Neural cell (in vitro differentiated cells): ENCODE results near the gene DPH6. TPM values are rescaled to one million over a fixed set of nuclear protein-coding genes. Genes with fewer than 3 reads are reported as not detected.

Experiments
- H2AFZ ChIP-seq: fragments of 200-600, 300-800 bp; sonication (generic), shearing (Covaris generic); 2 replicates; pipeline ENCODE4 v1.6.0; 2014; ENCODE audit warnings: low read depth, mild to moderate bottlenecking, antibody characterized with exemption, low read length, moderate library complexity
- H3F3A ChIP-seq: fragments of 200-600 bp; shearing (Covaris generic); 2 replicates; pipeline ENCODE4 v1.6.1; 2016; ENCODE audit warnings: mild to moderate bottlenecking, moderate library complexity, mixed read lengths, antibody characterized with exemption, low read length; ENCODE audit not compliant: insufficient read depth, poor library complexity, severe bottlenecking
- H3K27ac ChIP-seq: fragments of 200-600, 300-800 bp; sonication (generic), shearing (Covaris generic); 2 replicates; pipeline ENCODE4 v1.5.1; 2014; ENCODE audit warnings: mild to moderate bottlenecking, low read length, moderate library complexity
- H3K27me3 ChIP-seq: fragments of 300-800, 200-600 bp; sonication (generic), shearing (Covaris generic); 2 replicates; pipeline ENCODE4 v1.6.0; 2014; ENCODE audit warnings: mild to moderate bottlenecking, low read depth, low read length, moderate library complexity; ENCODE audit not compliant: insufficient read depth
- H3K36me3 ChIP-seq: fragments of 300-800, 200-600 bp; sonication (generic), shearing (Covaris generic); 2 replicates; pipeline ENCODE4 v1.5.1; 2014; ENCODE audit warnings: mild to moderate bottlenecking, antibody characterized with exemption, low read length, moderate library complexity; ENCODE audit not compliant: insufficient read depth
- H3K4me2 ChIP-seq: fragments of 300-800, 200-600 bp; sonication (generic), shearing (Covaris generic); 2 replicates; pipeline ENCODE4 v1.6.0; 2014; ENCODE audit warnings: mild to moderate bottlenecking, low read length
- H3K4me3 ChIP-seq: fragments of 300-800, 200-600 bp; sonication (generic), shearing (Covaris generic); 2 replicates; pipeline ENCODE4 v1.5.1; 2014; ENCODE audit warnings: mild to moderate bottlenecking, low read length, moderate library complexity
- H3K79me2 ChIP-seq: fragments of 200-600 bp; shearing (Covaris generic); replicated peaks from 2 replicates; pipeline ENCODE4 v1.6.0; 2014; ENCODE audit warnings: mild to moderate bottlenecking, low read length, moderate library complexity; ENCODE audit not compliant: insufficient read depth
- H3K9ac ChIP-seq: fragments of 300-800, 200-600 bp; sonication (generic), shearing (Covaris generic); 2 replicates; pipeline ENCODE4 v1.6.1; 2016; ENCODE audit warnings: mild to moderate bottlenecking, low read length, mixed read lengths
- H3K9me2 ChIP-seq: fragments of 200-600 bp; shearing (Covaris generic); 2 replicates; pipeline ENCODE4 v1.6.1; 2016; ENCODE audit warnings: mild to moderate bottlenecking, low read length, mixed read lengths; ENCODE audit not compliant: insufficient read depth
- H3K9me3 ChIP-seq: fragments of 200-600, 300-800 bp; sonication (generic), shearing (Covaris generic); 2 replicates; pipeline ENCODE4 v1.6.1; 2016; ENCODE audit warnings: mild to moderate bottlenecking, mixed run types, low read length, moderate library complexity, mixed read lengths
- H4K20me1 ChIP-seq: fragments of 200-600 bp; shearing (Covaris generic); 2 replicates; pipeline ENCODE4 v1.6.1; 2016; ENCODE audit warnings: mild to moderate bottlenecking, mixed run types; ENCODE audit not compliant: insufficient read depth
- CTCF ChIP-seq: fragments of 450-650 bp; IDR thresholded peaks from 2 replicates; pipeline ENCODE4 v1.5.1; 2014; ENCODE audit warnings: antibody characterized with exemption, mild to moderate bottlenecking, moderate library complexity; ENCODE audit not compliant: poor library complexity, severe bottlenecking
- EP300 ChIP-seq: fragments of 450-650 bp; conservative IDR thresholded peaks from 2 replicates; pipeline ENCODE4 v1.6.1; 2014; ENCODE audit warnings: antibody characterized with exemption, mild to moderate bottlenecking, moderate library complexity; ENCODE audit not compliant: poor library complexity, severe bottlenecking
- EZH2 ChIP-seq: fragments of 200-600, 300-800 bp; shearing (Covaris generic), sonication (generic); IDR thresholded peaks from 2 replicates; pipeline ENCODE4 v1.6.1; 2014; ENCODE audit warnings: antibody characterized with exemption, low read length, borderline replicate concordance, mild to moderate bottlenecking; ENCODE audit not compliant: insufficient read depth, poor library complexity, severe bottlenecking
- MXI1 ChIP-seq: fragments of 450-650 bp; conservative IDR thresholded peaks from 2 replicates; pipeline ENCODE4 v1.6.1; 2014; ENCODE audit warnings: antibody characterized with exemption, mild to moderate bottlenecking; ENCODE audit not compliant: poor library complexity, severe bottlenecking
- POLR2AphosphoS5 ChIP-seq: IDR thresholded peaks from 2 replicates; pipeline ENCODE4 v1.6.1; 2012
- RAD21 ChIP-seq: fragments of 450-650 bp; conservative IDR thresholded peaks from 2 replicates; pipeline ENCODE4 v1.6.1; 2014; ENCODE audit warnings: antibody characterized with exemption, mild to moderate bottlenecking, moderate library complexity
- REST ChIP-seq: IDR thresholded peaks from 2 replicates; pipeline ENCODE4 v1.6.1; 2012; ENCODE audit warnings: borderline replicate concordance
- SMC3 ChIP-seq: fragments of 450-650 bp; conservative IDR thresholded peaks from 2 replicates; pipeline ENCODE4 v1.6.1; 2014; ENCODE audit warnings: antibody characterized with exemption, mild to moderate bottlenecking, moderate library complexity; ENCODE audit not compliant: poor library complexity
- TAF1 ChIP-seq: IDR thresholded peaks from 2 replicates; pipeline ENCODE4 v1.6.1; 2012; ENCODE audit warnings: low read depth
- polyA plus RNA-seq: library from polyadenylated mRNA; depleted of rRNA; stranded (reverse); fragments of >200 nt; gene quantifications from 2 replicates; pipeline ENCODE4 v1.2.3, GENCODE V29; 2014

The DPH6 gene
- polyA plus RNA-seq, 1 donor from 2014 or later: 6.9 TPM

GRCh38 chr15:35499723-35500122 lies 46.2 kb downstream of the DPH6 start:
- no peaks in the 10 kb centered on the region for H4K20me1 ChIP-seq
- H3K79me2 ChIP-seq: no peaks in the 10 kb centered on the region
- H3F3A ChIP-seq: no peaks in the 10 kb centered on the region
- no peak overlapping the region for H3K9ac ChIP-seq
- H2AFZ ChIP-seq: no peak overlapping the region
- no peaks in the 10 kb centered on the region for H3K9me3 ChIP-seq
- H3K4me3 ChIP-seq: no peak overlapping the region
- H3K27me3 ChIP-seq: no peaks in the 10 kb centered on the region
- H3K4me2 ChIP-seq: no peak overlapping the region
- no peaks in the 10 kb centered on the region for H3K36me3 ChIP-seq
- no peak overlapping the region for H3K27ac ChIP-seq
- H3K9me2 ChIP-seq: no peaks in the 10 kb centered on the region
- TF ChIP-seq CTCF (no peak), EZH2 (no peak), EP300 (no peak)

- no peak overlapping the region for H3K4me2 ChIP-seq
- no peaks in the 10 kb centered on the region for H3K9me2 ChIP-seq
- H3K79me2 ChIP-seq: no peaks in the 10 kb centered on the region
- H4K20me1 ChIP-seq: no peaks in the 10 kb centered on the region
- H3K9ac ChIP-seq: no peak overlapping the region
- no peaks in the 10 kb centered on the region for H3K27me3 ChIP-seq
- H3K9me3 ChIP-seq: no peaks in the 10 kb centered on the region
- no peak overlapping the region for H3K27ac ChIP-seq
- TF ChIP-seq POLR2AphosphoS5 (no peak), TAF1 (no peak), MXI1 (no peak), CTCF (no peak), SMC3 (no peak), RAD21 (no peak)
- H3F3A ChIP-seq: no peaks in the 10 kb centered on the region
- H2AFZ ChIP-seq: no peak overlapping the region
- no peak overlapping the region for H3K4me3 ChIP-seq
- H3K36me3 ChIP-seq: no peaks in the 10 kb centered on the region
These were observed 49.4 kb downstream of the DPH6 start for GRCh38 chr15:35496585-35496984.

- Histone ChIP-seq H3K9me3 (no peaks in the 10 kb centered on the region), H3K4me3 (no peak overlapping the region), H3K36me3 (no peaks in the 10 kb centered on the region), H3K27ac (no peak overlapping the region), H4K20me1 (no peaks in the 10 kb centered on the region), H3K79me2 (no peaks in the 10 kb centered on the region), H3F3A (no peaks in the 10 kb centered on the region), H2AFZ (no peak overlapping the region), H3K27me3 (no peaks in the 10 kb centered on the region), H3K4me2 (no peak overlapping the region), H3K9me2 (no peaks in the 10 kb centered on the region), H3K9ac (no peak overlapping the region)
- no peak for TF ChIP-seq MXI1
- no peak for TF ChIP-seq REST
- no peak for TF ChIP-seq TAF1
- TF ChIP-seq EP300: no peak
- TF ChIP-seq RAD21: no peak
- no peak for TF ChIP-seq EZH2
- TF ChIP-seq CTCF: no peak
- TF ChIP-seq SMC3: no peak
- no peak for TF ChIP-seq POLR2AphosphoS5
These were observed 50.9 kb downstream of the DPH6 start for GRCh38 chr15:35495080-35495479.
